ENCODE results near the gene CELF4.

CELF4 gene

GRCh38 chr18:37389684-37390368 lies 175.8 kb downstream of the CELF4 start:
- no peak for TF ChIP-seq CTCF (IDR thresholded peaks at IDR 0.05; ENCODE audit: low read depth, low read length, missing control alignments)
- DNase-seq (ENCODE audit: low read depth), result no peak

GRCh38 chr18:37389041-37389440 lies 176.6 kb downstream of the CELF4 start:
- TF ChIP-seq CTCF (IDR thresholded peaks at IDR 0.05; ENCODE audit: low read depth, low read length, missing control alignments), result no peak
- no peak for DNase-seq (ENCODE audit: low read depth)
- no peak overlapping the region for H3K4me3 ChIP-seq (ENCODE audit: low read depth, low read length)

More at GRCh38 chr18:37389684-37390368, 175.8 kb downstream of the CELF4 start:
- no peak overlapping the region for H3K4me3 ChIP-seq (ENCODE audit: low read depth, low read length)

DNA sequence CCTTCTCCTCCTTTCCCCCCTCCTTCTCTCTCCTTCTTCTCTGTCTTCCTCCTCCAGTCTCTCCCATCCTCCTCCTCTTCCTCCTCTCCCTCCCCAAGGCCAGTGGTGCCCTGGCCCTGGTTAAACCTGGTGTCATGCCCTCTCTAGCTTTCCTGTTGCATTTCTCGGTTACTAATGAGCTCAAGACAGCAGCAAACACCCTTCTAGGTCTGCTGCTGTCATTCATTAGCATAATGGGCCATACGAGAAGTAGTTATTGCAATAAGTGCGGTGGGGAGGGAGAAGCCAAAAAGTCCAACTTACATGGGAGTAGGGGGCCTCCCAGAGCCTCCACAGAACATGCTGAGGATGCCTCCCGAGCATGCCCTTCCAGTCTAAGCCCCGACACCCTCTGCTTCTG lies 177.2 kb downstream of the CELF4 start:
- TF ChIP-seq CTCF (IDR thresholded peaks at IDR 0.05; ENCODE audit: low read depth, low read length, missing control alignments), result no peak
- H3K4me3 ChIP-seq (ENCODE audit: low read depth, low read length), result no peak overlapping the region
- DNase-seq (ENCODE audit: low read depth), result no peak

DNA sequence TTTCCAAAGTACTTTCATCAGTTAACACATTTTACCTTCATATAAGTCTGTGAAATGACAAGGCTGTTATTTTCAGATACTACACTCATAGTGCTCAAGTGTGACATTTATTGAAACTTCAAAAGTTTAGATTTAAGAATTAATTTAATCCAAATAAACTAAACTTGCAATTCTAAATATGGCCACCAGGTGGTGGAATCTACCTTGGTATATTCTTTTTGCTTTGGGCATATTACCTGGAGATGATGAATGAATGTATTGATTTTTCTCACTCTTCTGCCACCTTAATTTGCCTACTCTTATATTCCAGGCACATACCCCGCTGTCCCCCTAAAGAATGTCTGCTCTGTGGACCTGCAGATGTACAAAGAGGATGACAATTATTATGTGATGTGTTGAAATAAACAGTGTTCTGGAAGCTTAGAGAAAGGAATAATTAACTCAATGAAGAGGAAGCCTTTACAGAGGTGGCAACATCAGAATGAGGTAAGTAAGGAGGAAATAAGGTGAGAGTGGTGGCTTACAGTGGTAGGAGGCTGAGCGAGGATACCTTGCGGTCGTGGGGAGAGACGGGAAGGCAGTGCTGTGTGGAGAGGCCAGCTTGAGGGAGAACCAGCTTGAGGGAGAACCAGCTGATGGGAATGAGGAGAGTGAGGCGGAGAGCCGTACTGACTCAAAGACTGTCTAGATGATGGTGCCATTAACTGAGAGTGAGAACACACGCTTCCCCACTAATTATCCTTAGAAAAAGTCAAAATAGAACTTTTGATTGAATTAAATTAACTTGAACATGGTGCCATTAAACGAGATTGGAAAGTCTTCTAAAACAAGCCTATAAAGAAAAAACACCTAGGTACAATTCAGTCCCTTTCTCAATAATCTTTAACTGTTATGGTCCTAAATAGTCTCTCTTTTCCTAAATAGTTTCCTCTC lies 179.5 kb downstream of the CELF4 start:
- DNase-seq (ENCODE audit: low read depth), result no peak
- H3K4me3 ChIP-seq (ENCODE audit: low read depth, low read length), result no peak overlapping the region
- TF ChIP-seq CTCF (IDR thresholded peaks at IDR 0.05; ENCODE audit: low read depth, low read length, missing control alignments), result peak; percentile 42

GRCh38 chr18:37383846-37384595 lies 181.6 kb downstream of the CELF4 start:
- TF ChIP-seq CTCF (IDR thresholded peaks at IDR 0.05; ENCODE audit: low read depth, low read length, missing control alignments), result no peak
- no peak for DNase-seq (ENCODE audit: low read depth)
- no peak overlapping the region for H3K4me3 ChIP-seq (ENCODE audit: low read depth, low read length)

DNA sequence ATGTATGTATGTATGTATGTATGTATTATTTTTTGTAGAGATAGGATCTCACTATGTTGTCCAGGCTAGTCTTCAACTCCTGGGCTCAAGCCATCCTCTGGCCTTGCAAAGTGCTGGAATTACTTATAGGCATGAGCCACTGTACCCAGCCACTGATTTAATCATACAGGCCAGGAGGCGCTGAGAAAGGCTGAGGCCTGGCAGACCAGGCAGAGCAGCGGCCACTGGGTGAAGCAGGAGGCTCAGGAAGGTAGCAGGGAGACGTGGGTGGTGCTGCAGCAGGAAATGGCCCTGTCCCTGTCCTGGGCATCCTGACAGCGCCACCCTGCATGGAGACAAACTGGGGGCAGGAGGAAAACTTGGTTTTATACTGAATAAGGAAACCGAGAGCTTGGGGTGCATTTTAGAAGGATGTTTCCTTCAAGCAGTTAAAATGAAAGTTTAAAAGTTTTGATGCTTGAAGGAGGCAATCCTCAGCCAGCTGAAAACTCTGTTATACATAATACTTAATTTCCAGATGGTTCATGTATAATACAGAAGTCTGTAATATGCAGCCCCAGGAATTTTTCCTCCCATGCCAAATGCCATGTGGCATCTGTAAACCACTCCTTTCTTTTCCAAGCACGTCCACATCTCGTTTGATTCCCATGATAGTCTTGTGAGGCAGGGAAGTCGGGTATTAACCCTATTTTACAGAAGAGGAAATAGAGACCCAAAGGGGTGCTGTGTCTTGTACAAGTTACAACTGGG lies 182.4 kb downstream of the CELF4 start:
- DNase-seq (ENCODE audit: low read depth), result no peak

More for the DNA sequence above, 182.4 kb downstream of the CELF4 start:
- no peak overlapping the region for H3K4me3 ChIP-seq (ENCODE audit: low read depth, low read length)
- no peak for TF ChIP-seq CTCF (IDR thresholded peaks at IDR 0.05; ENCODE audit: low read depth, low read length, missing control alignments)

All from GM12864 (cell line).